ENCODE data around the gene CHCHD6. TPM values are rescaled to one million over a fixed set of nuclear protein-coding genes. Genes with fewer than 3 reads are reported as not detected.
A peak's percentile ranks its signal among the peaks of the same experiment; 100 is the strongest.

The CHCHD6 gene
- total RNA-seq, 1 donor from 2014 or later = 38.2 TPM

- no peak for TF ChIP-seq CTCF (conservative IDR thresholded peaks at IDR 0.05; ENCODE audit: low read depth, low read length)
- no peak overlapping the region for H3K4me3 ChIP-seq (ENCODE audit: low read depth, low read length)
- DNase-seq (ENCODE audit: low read depth) = no peak
Observed at GRCh38 chr3:127000119-127000518, 296.1 kb downstream of the CHCHD6 start.

GRCh38 chr3:127000761-127001160 is 296.7 kb downstream of the CHCHD6 start:
- H3K4me3 ChIP-seq (ENCODE audit: low read depth, low read length) = no peak overlapping the region
- no peak for DNase-seq (ENCODE audit: low read depth)
- TF ChIP-seq CTCF (conservative IDR thresholded peaks at IDR 0.05; ENCODE audit: low read depth, low read length) = no peak

- peak overlapping the region; percentile 31 for H3K4me3 ChIP-seq (ENCODE audit: low read depth, low read length)
- no peak for TF ChIP-seq CTCF (conservative IDR thresholded peaks at IDR 0.05; ENCODE audit: low read depth, low read length)
- no peak for DNase-seq (ENCODE audit: low read depth)
Observed at GRCh38 chr3:127001486-127002194, 297.6 kb downstream of the CHCHD6 start.

GRCh38 chr3:127002195-127003174 is 298.4 kb downstream of the CHCHD6 start:
- DNase-seq (ENCODE audit: low read depth) = no peak
- TF ChIP-seq CTCF (conservative IDR thresholded peaks at IDR 0.05; ENCODE audit: low read depth, low read length) = peak; percentile 61
- H3K4me3 ChIP-seq (ENCODE audit: low read depth, low read length) = peak overlapping the region; percentile 31

- H3K4me3 ChIP-seq (ENCODE audit: low read depth, low read length) = no peak overlapping the region
- no peak for TF ChIP-seq CTCF (conservative IDR thresholded peaks at IDR 0.05; ENCODE audit: low read depth, low read length)
Observed at GRCh38 chr3:127003175-127003555, 299.1 kb downstream of the CHCHD6 start.

GRCh38 chr3:127003601-127004280 is 299.7 kb downstream of the CHCHD6 start:
- TF ChIP-seq CTCF (conservative IDR thresholded peaks at IDR 0.05; ENCODE audit: low read depth, low read length) = no peak
- DNase-seq (ENCODE audit: low read depth) = no peak
- no peak overlapping the region for H3K4me3 ChIP-seq (ENCODE audit: low read depth, low read length)

More at GRCh38 chr3:127003175-127003555, 299.1 kb downstream of the CHCHD6 start:
- no peak for DNase-seq (ENCODE audit: low read depth)
